DMS53 (cell line): Measurements from ENCODE around the gene CYP4F3.
"Not testable (repeated sequence)": the region's sequence is repeated elsewhere in the genome, so short reads cannot be mapped to it uniquely, and the experiment has no call there.

ENCODE experiments used
- DNase-seq: peaks from one replicate; lab custom pipeline; 2025; lab: John Stamatoyannopoulos, UW

CYP4F3 gene

DNA sequence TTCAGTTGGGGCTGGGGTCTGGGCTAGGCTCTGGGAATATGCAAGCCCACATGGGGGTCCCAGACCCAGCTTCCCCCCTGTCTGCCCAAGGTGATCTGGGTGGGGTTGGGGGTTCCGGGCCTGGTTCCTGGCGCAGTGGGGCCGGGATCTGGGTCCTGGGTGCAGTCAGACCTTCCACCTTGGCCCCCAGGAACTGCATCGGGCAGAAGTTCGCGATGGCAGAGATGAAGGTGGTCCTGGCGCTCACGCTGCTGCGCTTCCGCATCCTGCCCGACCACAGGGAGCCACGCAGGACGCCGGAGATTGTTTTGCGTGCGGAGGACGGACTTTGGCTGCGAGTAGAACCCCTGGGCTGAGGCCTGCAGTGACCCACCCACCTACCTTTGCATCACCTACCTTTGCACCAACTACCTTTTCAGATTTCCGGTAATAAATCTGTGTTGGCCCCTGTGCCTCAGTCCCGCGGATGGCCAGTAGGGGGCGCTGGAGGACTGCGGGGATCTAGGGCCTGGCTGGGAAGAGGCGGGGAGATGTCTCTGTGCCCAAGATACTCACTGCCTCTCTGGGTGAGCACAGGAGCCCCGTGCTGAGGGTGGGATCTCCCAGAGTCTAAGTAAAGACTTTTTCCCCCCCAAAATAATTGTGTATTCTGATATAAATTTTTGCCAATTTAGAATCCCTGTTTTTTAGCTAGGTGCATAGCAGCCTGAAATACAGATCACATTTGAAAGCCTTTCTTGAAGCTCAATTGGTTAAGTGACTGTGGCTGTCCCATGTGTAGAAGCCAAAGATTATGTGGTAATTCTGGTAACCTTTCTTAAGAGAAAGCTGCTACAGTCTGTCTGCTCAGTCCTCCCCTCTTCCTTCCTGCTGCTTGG, 11.5 kb upstream of the CYP4F3 start:
- peak; percentile 65 for DNase-seq

GRCh38 chr19:15631817-15632216, 8.9 kb upstream of the CYP4F3 start:
- no peak for DNase-seq

DNA sequence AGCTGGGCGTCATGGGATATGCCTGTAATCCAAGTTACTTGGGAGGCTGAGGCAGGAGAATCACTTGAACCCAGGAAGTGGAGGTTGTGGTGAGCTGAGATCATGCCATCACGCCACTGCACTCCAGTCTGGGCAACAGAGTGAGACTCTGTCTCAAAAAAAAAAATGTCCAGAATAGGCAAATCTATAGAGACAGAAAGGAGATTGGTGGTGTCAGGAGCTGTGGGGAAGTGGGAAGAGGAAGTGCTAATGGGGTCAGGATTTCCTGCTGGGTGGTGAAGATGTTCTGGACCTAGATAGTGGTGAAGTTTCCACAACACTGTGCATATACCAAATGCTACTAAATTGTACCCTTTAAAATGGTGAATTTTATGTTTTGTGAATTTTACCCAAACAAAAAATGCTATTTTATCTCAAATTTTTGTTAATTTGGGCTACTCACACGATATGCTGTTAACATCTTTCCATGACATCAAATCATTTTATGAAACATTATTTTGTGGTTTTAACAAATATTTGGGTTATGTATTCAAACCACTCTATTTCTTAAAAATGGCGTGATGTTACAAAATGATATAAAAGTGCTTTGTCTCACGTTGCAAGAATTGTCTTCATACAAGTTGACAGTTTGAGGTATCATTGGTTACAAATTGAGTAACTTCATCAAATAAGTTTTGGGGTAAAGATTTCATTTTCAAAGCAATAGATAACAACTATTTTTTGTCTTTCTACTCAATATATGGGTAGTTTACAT, 7.4 kb upstream of the CYP4F3 start:
- DNase-seq = no peak

- no peak for DNase-seq
These were observed 6.6 kb upstream of the CYP4F3 start for GRCh38 chr19:15634105-15634504.

DNA sequence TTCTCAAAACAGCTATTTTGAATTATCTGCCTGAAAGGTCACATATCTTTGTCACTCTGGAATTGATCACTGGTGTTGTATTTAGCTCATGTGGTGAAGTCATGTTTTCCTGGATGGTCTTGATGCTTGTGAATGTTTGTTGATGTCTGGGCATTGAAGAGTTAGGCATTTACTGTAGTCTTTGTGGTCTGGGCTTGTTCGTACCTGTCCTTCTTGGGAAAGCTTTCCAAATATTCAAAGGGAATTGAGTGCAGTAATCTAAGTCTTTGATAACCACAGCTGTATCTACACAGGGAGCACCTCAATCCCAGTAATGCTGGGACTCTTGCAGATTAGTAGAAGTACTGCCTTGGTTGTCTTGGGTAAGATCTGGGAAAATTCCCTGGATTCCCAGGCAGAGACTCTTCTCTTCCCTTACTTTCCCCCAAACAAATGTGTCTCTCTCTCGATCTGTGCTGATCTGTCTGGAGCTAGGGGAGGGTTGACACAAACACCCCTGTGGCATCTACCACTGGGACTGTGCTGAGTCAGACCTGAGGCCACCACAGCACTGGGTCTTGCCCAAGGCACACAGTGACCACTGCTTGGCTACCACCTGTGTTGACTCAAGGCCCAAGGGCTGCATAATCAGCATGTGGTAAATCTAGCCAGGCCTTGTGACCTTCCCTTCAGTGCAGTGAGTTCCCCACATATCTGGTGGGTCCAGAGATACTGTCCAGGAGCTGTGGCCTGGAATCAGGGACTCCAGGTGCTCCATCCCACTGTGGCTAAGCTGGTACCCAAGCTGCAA, 5.5 kb upstream of the CYP4F3 start:
- DNase-seq = no peak

DNA sequence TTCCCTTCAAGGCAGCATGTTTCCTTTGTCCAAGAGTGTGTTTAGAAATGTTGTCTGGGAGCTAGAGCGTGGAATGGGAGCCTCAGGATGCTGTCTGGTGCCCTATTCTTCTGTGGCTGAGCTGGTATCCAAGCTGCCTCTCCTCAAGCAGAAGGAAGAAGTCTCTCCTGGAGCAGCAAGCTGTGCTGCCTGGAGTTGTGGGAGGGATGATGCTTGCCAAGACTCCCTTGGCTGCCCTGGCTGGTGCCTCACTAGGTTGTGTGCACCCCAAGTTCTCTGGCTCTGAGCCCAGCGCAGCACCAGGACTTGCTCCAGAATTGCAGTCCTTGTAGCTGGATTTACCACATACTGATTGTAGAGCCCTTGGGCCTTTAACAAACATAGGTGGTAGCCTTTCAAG, 4.7 kb upstream of the CYP4F3 start:
- no peak for DNase-seq

- no peak for DNase-seq
These were observed 1.1 kb upstream of the CYP4F3 start for GRCh38 chr19:15639596-15639995.

DNA sequence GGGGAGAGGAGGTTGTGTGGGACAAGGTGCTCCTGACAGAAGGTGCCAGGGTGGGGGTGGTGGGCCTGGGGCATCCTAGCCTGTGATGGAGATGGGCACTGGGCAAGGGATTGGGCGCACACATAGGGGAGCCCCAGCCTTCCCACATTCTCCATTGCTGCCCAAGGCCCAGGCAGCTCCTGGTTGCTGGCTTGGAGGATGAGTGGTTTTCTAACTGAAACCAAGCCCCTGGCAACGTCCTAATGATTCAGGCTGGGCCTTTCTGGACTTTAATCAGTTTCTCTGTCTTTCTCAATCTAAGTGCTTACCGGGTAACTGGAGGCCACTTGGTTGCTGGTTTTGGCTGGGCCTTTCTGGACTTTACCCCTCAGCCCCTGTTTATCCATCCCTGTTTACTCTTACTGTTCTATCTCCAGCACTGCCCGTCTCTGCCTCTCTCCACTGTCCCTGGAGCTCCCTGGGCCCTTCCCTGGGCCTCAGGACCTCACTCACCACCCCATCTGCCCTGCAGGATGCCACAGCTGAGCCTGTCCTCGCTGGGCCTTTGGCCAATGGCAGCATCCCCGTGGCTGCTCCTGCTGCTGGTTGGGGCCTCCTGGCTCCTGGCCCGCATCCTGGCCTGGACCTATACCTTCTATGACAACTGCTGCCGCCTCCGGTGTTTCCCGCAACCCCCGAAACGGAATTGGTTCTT, 354 bp downstream of the CYP4F3 start:
- DNase-seq = no peak

DNA sequence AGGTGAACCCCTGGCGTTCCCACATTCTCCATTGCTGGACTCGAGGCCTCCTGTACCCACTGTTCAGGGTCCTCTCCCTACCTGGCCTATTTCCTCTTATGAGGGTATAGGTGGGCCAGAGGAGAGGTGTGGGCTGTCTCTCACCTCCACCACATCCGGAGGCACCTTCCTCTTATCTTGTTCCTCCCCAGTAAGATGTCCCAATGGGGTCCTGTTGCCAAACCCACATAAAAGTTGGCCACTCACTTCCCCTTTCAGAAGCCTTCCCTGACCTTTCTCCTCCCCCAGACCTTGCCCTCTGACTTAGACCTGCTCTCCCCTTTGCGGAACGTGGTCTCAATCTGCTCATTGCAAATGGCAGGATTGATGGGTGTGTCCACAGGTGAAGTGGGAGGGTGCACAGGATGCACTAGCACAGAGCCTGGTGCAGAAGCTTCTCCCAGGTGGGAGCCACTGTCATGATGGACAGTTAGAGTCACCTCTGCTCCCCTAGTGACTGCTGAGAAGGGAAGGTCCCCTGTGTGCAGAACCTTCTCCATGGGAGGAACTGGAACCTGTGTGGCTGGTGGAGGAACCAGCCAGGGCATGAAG, 1.3 kb downstream of the CYP4F3 start:
- DNase-seq = no peak

GRCh38 chr19:15642807-15643206, 2.1 kb downstream of the CYP4F3 start:
- DNase-seq = no peak

DNA sequence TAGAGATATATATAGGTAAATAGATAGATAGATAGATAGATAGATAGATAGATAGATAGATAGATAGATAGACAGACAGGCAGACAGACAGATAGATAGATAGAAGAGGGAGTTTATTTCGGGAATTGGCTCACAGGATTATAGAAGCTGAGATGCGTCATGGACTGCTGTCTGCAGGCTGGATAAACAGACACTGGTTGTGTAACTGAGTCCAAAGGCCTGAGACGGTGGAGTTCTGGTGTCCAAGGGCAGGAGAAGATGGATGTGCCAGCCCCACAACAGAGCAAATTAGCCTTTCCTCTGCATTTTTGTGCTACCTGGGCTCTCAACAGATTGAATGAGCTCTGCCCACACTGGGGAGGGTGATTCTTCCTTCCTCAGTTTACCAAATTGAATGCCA, 2.7 kb downstream of the CYP4F3 start:
- DNase-seq = no peak

DNA sequence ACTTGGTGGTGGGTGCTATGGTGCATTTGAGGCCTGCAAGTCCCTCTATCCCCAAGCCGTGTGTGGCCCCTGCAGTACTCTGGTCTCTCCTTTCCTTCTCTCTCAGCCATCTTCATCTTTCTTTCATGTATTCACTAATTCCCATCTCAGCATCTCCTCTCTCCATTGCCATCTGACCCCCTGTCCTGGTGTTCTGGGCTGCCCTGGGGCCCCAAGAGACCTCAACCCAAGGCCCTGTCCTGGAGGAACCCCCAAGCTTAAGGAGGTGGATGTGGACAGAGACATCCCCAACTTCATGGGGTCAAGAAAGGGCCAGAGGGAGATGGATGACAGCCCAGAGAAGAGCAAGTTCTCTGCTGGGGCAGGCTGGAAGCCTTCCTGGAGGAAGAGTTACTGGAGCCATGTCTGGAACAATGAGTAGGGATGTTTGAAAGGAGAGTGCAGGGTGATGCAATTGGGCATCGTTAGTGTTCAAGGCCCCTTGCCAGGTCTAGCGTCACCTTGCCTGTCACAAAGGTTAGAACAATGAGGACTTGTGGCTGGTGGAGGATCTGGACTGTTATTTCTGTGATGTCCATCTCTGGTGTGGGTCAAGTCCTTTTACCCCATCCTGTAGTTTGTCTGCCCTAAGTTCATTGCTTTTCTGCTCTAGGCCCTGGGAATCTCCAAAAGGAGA, 3.5 kb downstream of the CYP4F3 start:
- DNase-seq = no peak

DNA sequence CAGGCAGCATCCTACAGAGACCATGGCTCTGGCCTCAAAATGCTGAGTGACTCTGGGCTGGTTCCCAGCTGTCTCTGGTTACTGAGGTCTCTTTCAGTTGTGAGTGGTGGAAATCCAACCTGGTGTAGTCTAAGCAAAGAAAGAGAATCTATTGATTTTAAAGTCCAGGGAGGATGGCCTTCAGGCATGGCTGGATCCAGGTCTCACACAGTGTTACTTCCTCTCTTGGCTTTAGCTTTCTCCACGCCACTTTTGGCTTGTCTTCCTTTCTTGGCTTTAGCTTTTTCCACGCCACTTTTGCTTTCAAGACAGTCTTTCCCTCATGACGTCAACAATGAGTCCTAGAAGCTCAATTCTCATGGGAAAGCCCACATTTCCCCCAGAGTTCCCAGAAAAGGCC, 4.1 kb downstream of the CYP4F3 start:
- DNase-seq = no peak

DNA sequence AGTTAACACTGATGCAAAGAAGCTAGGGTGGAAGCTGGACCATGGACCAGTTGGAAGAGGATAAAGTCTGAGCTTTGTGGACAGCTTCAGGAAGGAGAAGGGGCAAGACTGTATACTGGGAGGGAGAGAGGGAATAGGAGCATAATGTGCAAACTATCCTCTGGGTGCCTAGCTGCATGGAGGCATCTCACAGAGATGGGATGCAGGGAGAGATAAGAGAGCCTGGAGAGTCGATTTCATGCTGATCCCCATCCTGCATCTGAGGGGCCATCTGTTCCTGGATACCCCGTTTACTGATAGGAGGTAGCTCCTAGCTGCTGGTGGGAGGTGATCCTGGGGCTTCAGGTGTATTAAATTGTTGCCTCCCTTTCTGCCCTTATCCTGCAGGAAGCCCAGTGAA, 8.8 kb downstream of the CYP4F3 start:
- no peak for DNase-seq

DNA sequence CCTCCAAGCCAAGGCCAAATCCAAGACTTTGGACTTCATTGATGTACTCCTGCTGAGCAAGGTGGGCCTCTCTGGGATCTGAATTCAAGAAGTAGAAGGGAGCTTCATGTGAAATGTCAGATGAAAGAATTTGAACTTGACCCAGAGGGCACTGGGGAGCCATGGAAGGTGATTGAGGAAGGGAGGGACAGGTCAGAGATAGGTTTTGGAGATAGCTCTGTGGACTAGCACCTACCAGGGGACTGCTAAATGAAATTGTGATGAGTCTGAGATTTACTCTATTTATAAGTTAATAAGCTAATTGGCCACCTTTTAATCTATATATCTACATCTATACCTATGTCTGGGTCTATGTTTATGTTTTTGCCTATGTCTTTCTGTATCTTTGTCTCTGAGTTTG, 9.4 kb downstream of the CYP4F3 start:
- not testable (repeated sequence) for DNase-seq

- no peak for DNase-seq
These were observed 11.1 kb downstream of the CYP4F3 start for GRCh38 chr19:15651791-15652190.

GRCh38 chr19:15652559-15653278, 12.0 kb downstream of the CYP4F3 start:
- no peak for DNase-seq

GRCh38 chr19:15656467-15656866, 15.8 kb downstream of the CYP4F3 start:
- DNase-seq = no peak

DNA sequence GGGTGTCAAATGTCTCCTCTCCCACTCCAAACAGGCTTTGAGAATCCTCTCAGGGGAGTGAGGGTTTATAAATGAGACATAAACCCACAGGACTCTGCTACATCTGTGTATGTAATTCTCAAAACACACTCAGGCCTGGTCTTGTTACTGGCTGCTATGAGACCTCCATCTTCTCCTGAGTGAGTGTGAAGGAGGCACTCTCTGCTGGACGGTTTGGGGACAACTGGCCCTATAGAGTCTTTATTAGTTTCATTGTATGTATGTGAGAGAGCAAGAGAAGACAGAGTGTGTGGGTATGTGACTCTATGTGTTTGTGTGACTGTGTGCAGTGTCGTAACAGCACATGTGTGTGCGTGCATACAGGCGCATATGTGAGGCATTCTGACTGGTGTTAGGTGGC, 22.6 kb downstream of the CYP4F3 start:
- DNase-seq = no peak

GRCh38 chr19:15666186-15666585, 25.5 kb downstream of the CYP4F3 start:
- DNase-seq = no peak
